MM.1S (cell line): Measurements from ENCODE around the gene PCDHGA2.
"Not testable (repeated sequence)": the region's sequence is repeated elsewhere in the genome, so short reads cannot be mapped to it uniquely, and the experiment has no call there.

Source experiments
- DNase-seq: peaks from one replicate; pipeline ENCODE4 v3.0.0-alpha.2; 2015
- H2AFZ ChIP-seq: fragments of 300-600 bp; sonication (generic); 2 replicates; pipeline ENCODE4 v1.6.0; 2016; ENCODE audit warnings: antibody characterized with exemption, low read length
- H3F3A ChIP-seq: fragments of 300-600 bp; sonication (generic); 2 replicates; pipeline ENCODE4 v1.6.1; 2016; ENCODE audit warnings: mild to moderate bottlenecking, antibody characterized with exemption, low read length, moderate library complexity, mixed read lengths; ENCODE audit not compliant: insufficient read depth
- H3K27ac ChIP-seq: fragments of 300-600 bp; sonication (generic); 2 replicates; pipeline ENCODE4 v1.5.1; 2016; ENCODE audit warnings: mild to moderate bottlenecking, low read length
- H3K27me3 ChIP-seq: fragments of 300-600 bp; sonication (generic); replicated peaks from 2 replicates; pipeline ENCODE4 v1.6.0; 2016; ENCODE audit warnings: low read length; ENCODE audit not compliant: insufficient read depth
- H3K36me3 ChIP-seq: fragments of 300-600 bp; sonication (generic); replicated peaks from 2 replicates; pipeline ENCODE4 v1.6.1; 2016; ENCODE audit warnings: mild to moderate bottlenecking, low read length, mixed read lengths; ENCODE audit not compliant: insufficient read depth
- H3K4me1 ChIP-seq: fragments of 300-600 bp; sonication (generic); 2 replicates; pipeline ENCODE4 v1.6.1; 2016; ENCODE audit warnings: low read length, mixed read lengths
- H3K4me2 ChIP-seq: fragments of 300-600 bp; sonication (generic); 2 replicates; pipeline ENCODE4 v1.6.0; 2016; ENCODE audit warnings: low read depth, low read length
- H3K4me3 ChIP-seq: fragments of 300-600 bp; sonication (generic); 2 replicates; pipeline ENCODE4 v1.5.1; 2016; ENCODE audit warnings: low read length, mixed read lengths
- H3K79me2 ChIP-seq: fragments of 300-600 bp; sonication (generic); 2 replicates; pipeline ENCODE4 v1.6.1; 2016; ENCODE audit warnings: mixed run types, low read length, mixed read lengths
- H3K9ac ChIP-seq: fragments of 300-600 bp; sonication (generic); 2 replicates; pipeline ENCODE4 v1.6.1; 2016; ENCODE audit warnings: low read length, mixed read lengths
- H3K9me2 ChIP-seq: fragments of 300-600 bp; sonication (generic); replicated peaks from 2 replicates; pipeline ENCODE4 v1.6.1; 2016; ENCODE audit warnings: mild to moderate bottlenecking, low read length, mixed read lengths; ENCODE audit not compliant: insufficient read depth
- H3K9me3 ChIP-seq: fragments of 300-600 bp; sonication (generic); replicated peaks from 2 replicates; pipeline ENCODE4 v1.6.1; 2016; ENCODE audit warnings: mild to moderate bottlenecking, low read length, mixed read lengths; ENCODE audit not compliant: insufficient read depth
- H4K20me1 ChIP-seq: fragments of 300-600 bp; sonication (generic); 2 replicates; pipeline ENCODE4 v1.6.1; 2016; ENCODE audit warnings: mild to moderate bottlenecking, low read length, moderate library complexity, mixed read lengths; ENCODE audit not compliant: insufficient read depth
- CTCF ChIP-seq: fragments of 300-600 bp; sonication (generic); IDR thresholded peaks from 2 replicates; pipeline ENCODE4 v1.5.1; 2016; ENCODE audit warnings: antibody characterized with exemption, low read length, mixed read lengths
- EZH2 ChIP-seq: fragments of 300-600 bp; sonication (generic); optimal IDR thresholded peaks from 2 replicates; pipeline ENCODE3; 2017; ENCODE audit warnings: low read depth, mild to moderate bottlenecking, antibody characterized with exemption, low read length, mixed read lengths
- EZH2phosphoT487 ChIP-seq: fragments of 300-600 bp; sonication (generic); IDR thresholded peaks from 2 replicates; pipeline ENCODE4 v1.6.1; 2018; ENCODE audit warnings: antibody characterized with exemption, low read length

PCDHGA2 gene

DNA sequence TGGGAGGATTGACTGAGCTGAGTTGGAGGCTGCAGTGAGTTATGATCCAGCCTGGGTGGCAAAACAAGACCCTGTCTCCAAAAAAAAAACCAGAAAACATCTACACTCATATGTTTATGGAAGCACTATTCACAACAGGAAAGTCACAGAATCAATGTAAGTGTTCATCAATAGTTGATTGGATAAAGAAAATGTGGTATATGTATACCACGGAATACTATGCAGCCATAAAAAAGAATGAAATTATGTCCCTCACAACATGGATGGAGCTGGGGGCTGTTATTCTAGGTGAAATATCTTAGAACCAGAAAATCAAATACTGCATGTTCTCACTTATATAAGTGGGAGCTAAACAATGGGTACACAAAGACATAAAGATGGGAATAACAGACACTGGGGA, 31.9 kb upstream of the PCDHGA2 start:
- H3K4me2 ChIP-seq: no peak overlapping the region
- H3K36me3 ChIP-seq: no peaks in the 10 kb centered on the region
- no peaks in the 10 kb centered on the region for H3K9me2 ChIP-seq
- DNase-seq: no peak
- no peak overlapping the region for H3K4me3 ChIP-seq
- no peaks in the 10 kb centered on the region for H3F3A ChIP-seq
- no peaks in the 10 kb centered on the region for H4K20me1 ChIP-seq
- H3K9me3 ChIP-seq: no peaks in the 10 kb centered on the region
- H3K27me3 ChIP-seq: no peaks in the 10 kb centered on the region
- H3K27ac ChIP-seq: no peak overlapping the region
- H3K4me1 ChIP-seq: no peaks in the 10 kb centered on the region
- H2AFZ ChIP-seq: no peak overlapping the region
- H3K9ac ChIP-seq: no peak overlapping the region
- 0 out of 2 replicates have a peak, but pooled peaks cover 3% of the 10 kb centered on the region for H3K79me2 ChIP-seq
- TF ChIP-seq EZH2: no peak
- TF ChIP-seq EZH2phosphoT487: no peak
- no peak for TF ChIP-seq CTCF

- Histone ChIP-seq H2AFZ (no peak overlapping the region), H3F3A (peaks cover 3% of the 10 kb centered on the region; the same call in 1 of the 2 replicates), H3K79me2 (peaks cover 23% of the 10 kb centered on the region), H3K4me3 (no peak overlapping the region), H3K36me3 (peaks cover 9% of the 10 kb centered on the region), H3K4me2 (no peak overlapping the region), H3K4me1 (no peaks in the 10 kb centered on the region), H3K27ac (no peak overlapping the region), H3K27me3 (no peaks in the 10 kb centered on the region), H4K20me1 (no peaks in the 10 kb centered on the region), H3K9me2 (no peaks in the 10 kb centered on the region), H3K9ac (no peak overlapping the region), H3K9me3 (0 out of 2 replicates have a peak, but pooled peaks cover 3% of the 10 kb centered on the region)
- DNase-seq: no peak
- no peak for TF ChIP-seq EZH2phosphoT487
- no peak for TF ChIP-seq EZH2
- TF ChIP-seq CTCF: no peak
Measured at GRCh38 chr5:141313711-141314110, 24.8 kb upstream of the PCDHGA2 start.

GRCh38 chr5:141316963-141317362, 21.6 kb upstream of the PCDHGA2 start:
- not testable (repeated sequence) for H2AFZ ChIP-seq, H3K27ac ChIP-seq, H3K9me2 ChIP-seq, H4K20me1 ChIP-seq, H3K4me3 ChIP-seq, H3K4me1 ChIP-seq, H3F3A ChIP-seq, H3K4me2 ChIP-seq, H3K9ac ChIP-seq, H3K27me3 ChIP-seq, DNase-seq
- H3K36me3 ChIP-seq: peaks cover 22% of the 10 kb centered on the region
- H3K9me3 ChIP-seq: peaks cover 12% of the 10 kb centered on the region; the same call in 1 of the 2 replicates
- H3K79me2 ChIP-seq: peaks cover 37% of the 10 kb centered on the region

DNA sequence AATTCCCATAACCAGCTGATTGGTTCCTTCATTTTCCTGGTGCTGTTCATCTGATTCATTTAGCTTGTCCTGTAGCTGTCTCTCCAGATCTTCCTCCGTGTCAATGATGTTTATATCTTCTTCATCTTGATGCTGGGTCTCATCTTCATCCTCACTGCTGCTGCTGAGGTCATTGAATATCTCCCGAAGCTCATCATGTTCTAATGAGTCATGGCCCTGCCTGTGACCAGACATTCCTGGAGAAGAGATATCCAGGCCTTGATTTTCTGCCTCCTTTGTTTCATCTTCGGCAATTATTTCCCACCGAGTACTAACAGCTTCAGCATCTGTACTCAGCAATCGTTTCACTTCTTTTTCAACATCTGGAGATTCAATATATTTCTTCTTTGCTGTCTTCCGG, 19.4 kb upstream of the PCDHGA2 start:
- no peaks in the 10 kb centered on the region for H4K20me1 ChIP-seq
- H3K4me3 ChIP-seq: no peak overlapping the region
- no peak for DNase-seq
- H3F3A ChIP-seq: peaks cover 8% of the 10 kb centered on the region; the same call in 1 of the 2 replicates
- H3K27ac ChIP-seq: no peak overlapping the region
- no peak overlapping the region for H3K9ac ChIP-seq
- H3K27me3 ChIP-seq: 0 out of 2 replicates have a peak, but pooled peaks cover 5% of the 10 kb centered on the region
- no peaks in the 10 kb centered on the region for H3K9me2 ChIP-seq
- H2AFZ ChIP-seq: no peak overlapping the region
- peaks cover 22% of the 10 kb centered on the region for H3K36me3 ChIP-seq
- no peak overlapping the region for H3K4me2 ChIP-seq
- peaks cover 6% of the 10 kb centered on the region for H3K4me1 ChIP-seq
- no peak for TF ChIP-seq EZH2
- TF ChIP-seq EZH2phosphoT487: no peak
- TF ChIP-seq CTCF: no peak
- H3K9me3 ChIP-seq: peaks cover 12% of the 10 kb centered on the region; the same call in 1 of the 2 replicates
- peaks cover 34% of the 10 kb centered on the region for H3K79me2 ChIP-seq
